HT-29 (cell line): ENCODE measurements around the gene GAGE2A. TPM values are rescaled to one million over a fixed set of nuclear protein-coding genes. Genes with fewer than 3 reads are reported as not detected.
A peak's percentile ranks its signal among the peaks of the same experiment; 100 is the strongest.
"Not testable (repeated sequence)": the region's sequence is repeated elsewhere in the genome, so short reads cannot be mapped to it uniquely, and the experiment has no call there.

ENCODE experiments used
- DNase-seq: peaks from one replicate; pipeline ENCODE4 v3.0.0-alpha.2; 2015; ENCODE audit warnings: low spot score
- total RNA-seq: library from RNA; depleted of rRNA; stranded (reverse); fragments of >200 nt; shearing (Covaris generic); gene quantifications from 2 replicates; pipeline ENCODE4 v1.2.3, GENCODE V29; 2014; rRNA removed

Gene GAGE2A
- total RNA-seq = not detected in 2 replicates

GRCh38 chrX:49589196-49589595 lies at the start of gene GAGE2A:
Gene GAGE2A (plus strand): TSS chrX:49589496. CDS start chrX:49590651, 1,155 bp downstream.
- DNase-seq = not testable (repeated sequence)

- DNase-seq = not testable (repeated sequence)
Measured at GRCh38 chrX:49541433-49541832, 47.9 kb upstream of the GAGE2A start, which contains the start of gene GAGE12D. Gene GAGE12D (plus strand): TSS chrX:49541733. CDS start chrX:49542888, 1,155 bp downstream.

GRCh38 chrX:49550989-49551388 lies 38.3 kb upstream of the GAGE2A start, which contains the start of gene GAGE12E:
Gene GAGE12E (plus strand): TSS chrX:49551289. CDS start chrX:49552444, 1,155 bp downstream.
- DNase-seq = not testable (repeated sequence)

GRCh38 chrX:49560542-49560941 lies 28.8 kb upstream of the GAGE2A start, which contains the start of gene GAGE12F:
Gene GAGE12F (plus strand): TSS chrX:49560842. CDS start chrX:49561997, 1,155 bp downstream.
- DNase-seq = not testable (repeated sequence)

GRCh38 chrX:49568728-49569127 lies 20.6 kb upstream of the GAGE2A start:
- DNase-seq = not testable (repeated sequence)

GRCh38 chrX:49569152-49569551 lies 20.1 kb upstream of the GAGE2A start:
- DNase-seq = not testable (repeated sequence)

- DNase-seq = not testable (repeated sequence)
Measured at GRCh38 chrX:49570100-49570499, 19.2 kb upstream of the GAGE2A start, which contains the start of gene GAGE12G. Gene GAGE12G (plus strand): TSS chrX:49570400. CDS start chrX:49571555, 1,155 bp downstream.

GRCh38 chrX:49579649-49580048 lies 9.6 kb upstream of the GAGE2A start, which contains the start of gene GAGE12H:
Gene GAGE12H (plus strand): TSS chrX:49579949. CDS start chrX:49581104, 1,155 bp downstream.
- not testable (repeated sequence) for DNase-seq

GRCh38 chrX:49589769-49590478 lies 628 bp downstream of the GAGE2A start:
- DNase-seq = not testable (repeated sequence)

- DNase-seq = not testable (repeated sequence)
Measured at GRCh38 chrX:49590488-49590887, 1.2 kb downstream of the GAGE2A start.

GRCh38 chrX:49598720-49599119 lies 9.4 kb downstream of the GAGE2A start, which contains the start of gene GAGE1:
Gene GAGE1 (plus strand): TSS chrX:49599020. CDS start chrX:49600175, 1,155 bp downstream.
- DNase-seq = not testable (repeated sequence)

GRCh38 chrX:49610718-49611310 lies 21.5 kb downstream of the GAGE2A start:
- DNase-seq = no peak

GRCh38 chrX:49618574-49618973 lies 29.3 kb downstream of the GAGE2A start:
- no peak for DNase-seq

GRCh38 chrX:49627086-49627777 lies 37.9 kb downstream of the GAGE2A start:
- DNase-seq = peak; percentile 4

GRCh38 chrX:49644991-49645637 lies 55.8 kb downstream of the GAGE2A start:
- no peak for DNase-seq

Other genes with a start within 250 kb of the GAGE2A start
- not detected in 2 replicates for gene GAGE12C, start 57.3 kb upstream of the GAGE2A start, total RNA-seq
- gene GAGE12D, start 47.8 kb upstream of the GAGE2A start, total RNA-seq = not detected in 2 replicates
- gene GAGE12E, start 38.2 kb upstream of the GAGE2A start, total RNA-seq = not detected in 2 replicates
- gene GAGE12F, start 28.7 kb upstream of the GAGE2A start, total RNA-seq = not detected in 2 replicates
- not detected in 2 replicates for gene GAGE12G, start 19.1 kb upstream of the GAGE2A start, total RNA-seq
- gene GAGE12H, start 9.5 kb upstream of the GAGE2A start, total RNA-seq = not detected in 2 replicates
- not detected in 2 replicates for gene GAGE1, start 9.5 kb downstream of the GAGE2A start, total RNA-seq
- gene PAGE1, start 106.5 kb downstream of the GAGE2A start, total RNA-seq = not detected in 2 replicates
- not detected in 2 replicates for gene PAGE4, start 239.8 kb downstream of the GAGE2A start, total RNA-seq